HFFc6 (cell line): ENCODE measurements around the gene PRKCH. TPM values are rescaled to one million over a fixed set of nuclear protein-coding genes. Genes with fewer than 3 reads are reported as not detected.

Experiments used
- DNase-seq: peaks from one replicate; pipeline ENCODE4 v3.0.0-alpha.2; 2018
- H3K27ac Mint-ChIP-seq: 2 replicates; pipeline ENCODE4 v1.8.0; 2020; ENCODE audit warnings: mild to moderate bottlenecking, mixed read lengths
- H3K27me3 Mint-ChIP-seq: 2 replicates; pipeline ENCODE4 v1.8.0; 2021; ENCODE audit warnings: mild to moderate bottlenecking, moderate library complexity, mixed read lengths; ENCODE audit not compliant: insufficient read depth
- H3K36me3 Mint-ChIP-seq: 2 replicates; pipeline ENCODE4 v1.8.0; 2021; ENCODE audit warnings: low read depth, mixed read lengths
- H3K4me1 Mint-ChIP-seq: 2 replicates; pipeline ENCODE4 v1.8.0; 2020; ENCODE audit warnings: low read depth, mixed read lengths
- H3K4me3 Mint-ChIP-seq: 2 replicates; pipeline ENCODE4 v1.8.0; 2020; ENCODE audit warnings: mild to moderate bottlenecking, moderate library complexity, mixed read lengths
- H3K9me3 Mint-ChIP-seq: 2 replicates; pipeline ENCODE4 v1.8.0; 2020; ENCODE audit warnings: mild to moderate bottlenecking, mixed read lengths
- CTCF ChIP-seq: fragments of 200-600 bp; sonication (generic); IDR thresholded peaks from 2 replicates; pipeline ENCODE4 v1.5.0; 2021; ENCODE audit warnings: antibody characterized with exemption, mild to moderate bottlenecking
- long read RNA-seq: library from polyadenylated mRNA; unstranded; transcript quantifications from one replicate; pipeline ENCODE4 v2.0.0, GENCODE V29; 2019
- total RNA-seq, 6 experiments: library from RNA; stranded (reverse); fragmentation: NEBNext Ultra II Directional; extraction: Animal tissue kit (Norgen Biotek cat#: 25700); gene quantifications; 2 replicates in 1 of 6; 3 replicates in 5 of 6; pipeline ENCODE4 v1.2.3, GENCODE V29; 2021

The PRKCH gene
- 1 to 10 TPM in 1 of 6 experiments, under 1 TPM in 5; 0.17 to 1.2 (median 0.35) TPM for total RNA-seq
- long read RNA-seq, partial matches to known transcripts = 1 of 1 reads
- long read RNA-seq, other reads (novel, unspliced or antisense) = 0 of 1 reads

GRCh38 chr14:61321385-61322010, at the start of gene PRKCH:
PRKCH (plus strand) TSS chr14:61321579; CDS start chr14:61322102, 523 bp downstream.
- Mint-ChIP-seq H3K27ac (no peak within 1 kb of the TSS), H3K4me1 (no peaks in the 10 kb centered on the region), H3K4me3 (no peak within 1 kb of the TSS), H3K27me3 (peaks cover 3% of the 10 kb centered on the region), H3K36me3 (no peaks in the 10 kb centered on the region), H3K9me3 (no peaks in the 10 kb centered on the region)
- DNase-seq = no peak
- TF ChIP-seq CTCF = no peak

DNA sequence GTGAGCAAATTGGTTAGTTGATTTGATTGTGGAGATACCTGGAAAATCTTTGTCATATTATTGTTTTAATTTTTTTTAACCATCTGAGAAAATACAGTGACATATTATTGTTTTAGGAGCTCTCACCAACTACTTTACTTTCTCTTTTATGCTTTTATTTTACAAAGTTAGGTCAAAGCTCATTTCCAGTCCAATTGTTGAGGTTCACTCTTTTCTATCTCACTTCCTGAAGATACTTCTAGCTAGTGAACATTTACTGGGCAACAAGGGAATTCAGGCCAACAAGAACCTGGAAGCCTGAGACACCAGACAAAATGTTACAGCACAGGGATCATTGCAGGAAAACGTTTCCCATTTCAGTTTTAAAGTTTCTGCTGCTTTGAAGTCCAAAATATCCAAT, 44.1 kb upstream of the PRKCH start:
- no peak for DNase-seq
- H3K36me3 Mint-ChIP-seq = no peaks in the 10 kb centered on the region
- peaks cover 38% of the 10 kb centered on the region for H3K27me3 Mint-ChIP-seq
- no peak overlapping the region for H3K4me3 Mint-ChIP-seq
- H3K9me3 Mint-ChIP-seq = peaks cover 3% of the 10 kb centered on the region; the same call in 1 of the 2 replicates
- TF ChIP-seq CTCF = no peak
- no peak overlapping the region for H3K27ac Mint-ChIP-seq
- peaks cover 9% of the 10 kb centered on the region for H3K4me1 Mint-ChIP-seq

GRCh38 chr14:61277784-61278183, 43.6 kb upstream of the PRKCH start:
- Mint-ChIP-seq H3K9me3 (peaks cover 3% of the 10 kb centered on the region; the same call in 1 of the 2 replicates), H3K4me3 (no peak overlapping the region), H3K4me1 (peaks cover 4% of the 10 kb centered on the region), H3K27ac (no peak overlapping the region), H3K36me3 (no peaks in the 10 kb centered on the region), H3K27me3 (peaks cover 35% of the 10 kb centered on the region)
- no peak for DNase-seq
- TF ChIP-seq CTCF = no peak

- Mint-ChIP-seq H3K4me3 (no peak overlapping the region), H3K27me3 (peaks cover 38% of the 10 kb centered on the region), H3K4me1 (no peaks in the 10 kb centered on the region; the same call in 1 of the 2 replicates), H3K9me3 (peaks cover 3% of the 10 kb centered on the region; the same call in 1 of the 2 replicates), H3K27ac (no peak overlapping the region), H3K36me3 (no peaks in the 10 kb centered on the region)
- no peak for DNase-seq
- no peak for TF ChIP-seq CTCF
These were observed 42.3 kb upstream of the PRKCH start for GRCh38 chr14:61279082-61279481.

GRCh38 chr14:61280092-61280525, 41.3 kb upstream of the PRKCH start:
- H3K9me3 Mint-ChIP-seq = peaks cover 3% of the 10 kb centered on the region; the same call in 1 of the 2 replicates
- peaks cover under 1% of the 10 kb centered on the region for H3K4me1 Mint-ChIP-seq
- peaks cover 37% of the 10 kb centered on the region for H3K27me3 Mint-ChIP-seq
- H3K36me3 Mint-ChIP-seq = no peaks in the 10 kb centered on the region
- no peak overlapping the region for H3K27ac Mint-ChIP-seq
- no peak overlapping the region for H3K4me3 Mint-ChIP-seq
- DNase-seq = no peak
- no peak for TF ChIP-seq CTCF
